HG02884 (cell line): Measurements from ENCODE around the gene NOS1AP.
"Not testable (repeated sequence)": the region's sequence is repeated elsewhere in the genome, so short reads cannot be mapped to it uniquely, and the experiment has no call there.

Experiments
- ATAC-seq: cut with Tn5 transposase; IDR thresholded peaks from one replicate; pipeline ENCODE4 v1.9.1; 2021; ENCODE audit warnings: mild to moderate bottlenecking, moderate library complexity; ENCODE audit not compliant: unreplicated experiment

NOS1AP gene

DNA sequence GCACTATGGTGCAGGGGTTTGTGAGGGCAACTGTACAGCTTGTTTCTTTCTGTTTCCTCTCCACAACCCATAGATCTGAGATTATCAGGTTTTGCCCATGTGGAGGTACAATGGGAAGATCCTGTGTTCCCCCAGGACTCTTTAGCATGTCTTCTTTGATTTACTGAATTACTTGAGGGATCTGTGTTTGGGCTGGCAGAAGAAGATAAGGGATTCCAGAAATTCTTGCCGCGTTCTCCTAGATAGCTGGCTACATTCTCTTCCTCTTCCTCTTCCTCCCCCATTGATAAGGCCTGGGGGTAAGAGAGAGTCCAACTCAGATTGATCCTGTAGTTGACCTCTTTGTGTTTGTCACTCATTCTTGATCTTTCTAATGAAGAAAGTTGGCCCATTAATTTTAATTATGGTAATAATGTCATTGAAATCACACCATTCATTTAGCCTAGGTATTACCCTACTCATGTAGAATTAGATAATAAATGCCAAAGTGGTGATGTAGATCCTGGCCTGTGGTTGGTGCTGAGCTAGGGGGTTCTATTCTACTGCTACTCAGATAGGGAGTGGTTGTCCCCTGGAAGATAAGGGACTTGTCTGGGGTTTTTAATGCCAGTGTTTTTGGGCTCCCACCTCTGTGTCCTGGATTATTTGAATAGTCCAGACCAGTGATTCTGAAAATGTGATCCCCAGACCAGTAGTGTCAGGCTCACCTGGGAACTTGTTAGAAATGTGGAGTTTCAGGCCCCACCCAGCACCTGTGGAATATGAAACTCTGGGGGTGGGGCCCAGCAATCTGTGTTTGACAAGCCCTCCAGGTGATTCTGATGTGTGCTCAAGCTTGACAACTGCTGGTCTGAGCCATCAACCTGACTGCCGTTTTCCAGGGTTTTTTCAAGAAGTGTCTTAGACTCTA lies 122.2 kb downstream of the NOS1AP start:
- no peak for ATAC-seq

DNA sequence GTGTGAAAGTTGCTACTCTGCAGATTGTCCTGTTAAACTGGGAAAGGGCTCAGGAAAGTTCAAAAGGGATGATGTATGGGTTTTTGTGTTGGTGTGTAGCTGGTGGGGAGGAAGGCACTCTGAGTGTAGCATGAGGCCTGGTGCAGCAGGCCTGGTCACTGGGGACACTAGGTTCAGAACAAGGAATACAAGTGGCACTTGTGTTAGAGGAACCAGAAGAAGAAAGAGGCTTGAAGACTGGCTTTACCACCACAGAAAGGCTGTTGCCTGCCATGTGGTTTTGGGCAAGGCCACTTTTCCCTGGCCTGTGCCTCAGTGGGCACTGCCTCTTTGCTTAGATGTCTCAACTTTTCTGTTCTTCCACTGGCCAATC lies 122.8 kb downstream of the NOS1AP start:
- no peak for ATAC-seq

DNA sequence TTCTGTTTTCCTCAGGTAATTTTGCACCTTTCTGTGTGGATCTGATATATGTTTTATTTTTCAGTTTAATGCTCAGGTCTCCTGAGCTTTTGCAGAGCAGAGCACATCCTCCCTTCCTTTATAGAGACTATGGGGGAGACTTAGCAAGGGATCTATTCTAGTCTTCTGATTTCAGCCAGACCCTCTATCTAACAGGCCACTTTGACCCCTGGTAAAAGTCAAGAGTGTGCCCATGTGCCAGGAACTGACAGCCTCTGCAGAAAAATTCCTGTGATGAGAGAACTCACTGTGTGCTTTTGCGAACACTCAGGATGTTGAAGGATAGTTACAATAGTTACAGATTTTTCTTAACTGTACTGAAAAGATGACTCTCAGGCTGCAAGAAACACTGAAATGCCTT lies 123.3 kb downstream of the NOS1AP start:
- no peak for ATAC-seq

GRCh38 chr1:162193221-162193620 lies 123.7 kb downstream of the NOS1AP start:
- ATAC-seq, result no peak

DNA sequence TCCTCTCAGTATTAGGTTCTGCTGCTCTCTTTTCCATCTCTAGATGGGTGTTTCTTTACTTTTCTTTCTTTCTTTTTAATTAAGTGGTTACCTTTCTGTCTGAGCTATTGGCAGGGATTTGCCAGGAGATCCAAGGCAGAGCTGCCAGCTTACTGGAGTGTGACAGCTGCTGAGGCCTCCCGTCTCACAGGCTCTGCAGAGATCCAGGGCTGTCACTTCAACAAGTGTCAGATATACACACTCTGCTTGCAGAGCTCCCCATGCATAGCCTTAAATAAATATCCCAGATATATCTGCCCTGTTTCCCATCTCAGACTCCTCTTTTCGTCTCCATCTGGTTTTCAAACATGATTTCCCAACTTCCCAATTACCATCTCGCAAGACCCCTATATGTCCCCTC lies 124.3 kb downstream of the NOS1AP start:
- ATAC-seq, result no peak

- no peak for ATAC-seq
Observed at GRCh38 chr1:162195567-162195966, 126.1 kb downstream of the NOS1AP start.

GRCh38 chr1:162196387-162196786 lies 126.9 kb downstream of the NOS1AP start:
- no peak for ATAC-seq

- no peak for ATAC-seq
Observed at GRCh38 chr1:162197041-162197531, 127.6 kb downstream of the NOS1AP start.

DNA sequence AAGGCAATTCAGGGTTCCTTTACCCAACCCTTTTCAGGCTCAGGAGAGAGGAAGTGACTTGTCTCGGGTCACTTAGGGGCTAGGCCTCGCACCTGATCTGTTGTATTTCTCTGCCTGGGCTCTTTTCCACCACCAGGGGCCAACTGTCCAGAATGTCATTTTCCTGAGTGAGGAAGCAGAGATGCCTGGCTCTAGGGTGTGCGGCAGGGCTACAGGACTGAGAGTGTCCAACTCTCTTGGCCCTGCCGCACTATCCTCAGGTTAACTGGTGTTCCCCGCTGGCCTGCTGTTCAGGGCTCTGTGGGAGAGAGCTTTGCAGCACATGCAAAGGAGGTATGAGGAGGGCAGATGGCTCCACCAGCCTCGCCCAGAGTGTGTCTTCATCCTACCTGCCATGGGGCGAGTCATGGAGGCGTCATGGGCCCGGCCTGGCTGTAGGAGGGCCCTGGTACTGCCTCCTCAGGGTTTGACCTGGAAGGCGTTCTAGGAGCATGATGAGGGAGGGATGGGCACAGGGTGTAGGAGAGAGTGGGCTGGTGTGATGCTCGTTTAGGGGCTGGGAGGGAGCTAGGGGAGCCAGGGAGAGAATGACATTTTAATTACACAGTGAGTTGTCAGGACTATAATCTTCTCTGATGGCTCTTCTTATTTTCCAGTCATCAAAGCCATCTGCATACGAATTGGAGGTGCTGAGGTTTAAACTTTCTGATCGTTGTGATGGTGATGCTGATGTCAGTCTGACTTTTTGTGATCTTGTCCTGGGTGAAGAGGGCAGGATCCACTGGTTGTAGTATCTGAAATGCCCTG lies 128.3 kb downstream of the NOS1AP start:
- no peak for ATAC-seq

- ATAC-seq, result no peak
Observed at GRCh38 chr1:162200096-162200847, 130.8 kb downstream of the NOS1AP start.

GRCh38 chr1:162201062-162201461 lies 131.6 kb downstream of the NOS1AP start:
- ATAC-seq, result not testable (repeated sequence)

- no peak for ATAC-seq
Observed at GRCh38 chr1:162204129-162204822, 134.8 kb downstream of the NOS1AP start.

- ATAC-seq, result no peak
Observed at GRCh38 chr1:162204823-162205155, 135.3 kb downstream of the NOS1AP start.

- no peak for ATAC-seq
Observed at GRCh38 chr1:162206300-162206699, 136.8 kb downstream of the NOS1AP start.

DNA sequence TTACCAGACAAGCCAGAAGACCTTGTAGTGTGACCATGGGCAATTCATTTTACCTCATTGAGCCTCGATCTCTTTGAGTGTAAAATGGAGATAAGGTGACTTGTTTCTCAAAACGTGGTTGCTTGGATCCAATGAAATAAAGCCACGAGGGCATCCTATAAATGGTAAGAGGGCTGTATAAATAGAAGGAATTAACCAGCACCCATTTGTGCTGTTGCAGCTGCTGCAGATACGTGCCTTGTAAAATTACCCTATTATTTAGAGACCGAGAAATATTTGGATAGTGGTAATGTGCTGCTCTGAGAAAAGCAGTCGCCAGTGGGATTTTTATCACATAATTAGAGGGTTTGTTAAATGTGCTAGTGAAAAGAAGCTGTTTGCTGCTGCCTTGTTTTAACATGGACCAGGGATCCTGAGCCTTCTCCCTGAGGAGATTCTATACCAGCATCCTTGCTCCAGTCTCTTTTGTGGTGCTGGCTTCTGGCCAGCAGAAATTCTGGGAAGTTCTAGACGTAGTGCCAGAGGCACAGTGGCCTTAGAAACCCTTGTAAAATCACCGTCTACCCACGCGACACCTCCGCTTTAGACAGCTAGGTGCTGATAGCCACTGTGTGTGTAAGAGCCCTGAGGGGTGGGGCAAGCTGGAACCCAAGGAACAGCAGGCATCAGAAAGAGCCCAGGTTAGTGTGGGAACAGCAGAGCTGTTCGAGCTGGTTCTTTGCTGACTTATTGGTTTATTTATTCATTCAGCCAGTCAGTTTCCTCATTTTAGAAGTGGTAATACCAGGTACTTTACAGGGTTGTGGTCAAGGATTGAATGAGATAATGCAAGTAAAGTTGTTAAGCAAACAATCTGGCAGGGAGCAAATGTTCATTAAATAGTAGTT lies 137.5 kb downstream of the NOS1AP start:
- ATAC-seq, result no peak

GRCh38 chr1:162207862-162208261 lies 138.4 kb downstream of the NOS1AP start:
- ATAC-seq, result no peak

DNA sequence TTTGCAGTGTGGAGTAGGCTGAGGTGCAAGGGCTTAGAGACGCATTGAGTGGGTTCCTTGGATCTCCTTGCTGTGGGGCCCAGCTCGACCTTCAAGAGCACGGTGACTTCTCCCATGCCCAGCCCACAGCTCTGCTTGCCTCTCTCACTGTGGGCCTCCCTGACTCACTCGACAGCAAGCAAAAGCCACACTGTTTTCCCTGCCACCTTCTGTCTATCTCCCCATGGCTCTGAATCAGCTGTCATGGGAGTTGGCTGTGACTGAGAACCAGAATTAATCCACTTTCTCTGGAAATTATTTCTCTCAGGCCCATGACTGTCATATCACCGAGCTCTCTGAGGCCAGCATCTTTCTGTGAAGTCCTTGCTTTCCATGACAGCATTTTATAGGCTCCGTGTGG lies 140.7 kb downstream of the NOS1AP start:
- ATAC-seq, result no peak

DNA sequence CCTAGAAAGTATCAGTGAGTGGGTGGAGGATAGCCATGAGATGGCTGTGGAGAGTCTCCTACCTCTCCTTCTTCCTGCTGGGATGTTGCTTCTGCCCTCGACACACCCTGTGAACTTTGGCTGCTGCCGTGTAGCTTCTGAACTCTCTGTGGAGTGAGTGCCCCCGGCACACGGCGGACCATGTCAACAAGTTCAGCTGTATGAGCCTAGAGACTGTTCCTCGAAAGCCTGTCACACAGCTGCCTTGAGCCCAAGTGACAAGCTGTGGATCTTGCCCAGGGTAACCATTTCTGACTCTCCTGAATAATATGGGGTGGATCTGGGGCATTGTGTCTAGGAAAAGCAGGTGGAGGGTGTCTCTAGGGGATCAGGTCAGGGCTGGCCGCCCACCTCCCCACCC lies 143.2 kb downstream of the NOS1AP start:
- no peak for ATAC-seq

GRCh38 chr1:162213281-162213912 lies 143.9 kb downstream of the NOS1AP start:
- ATAC-seq, result no peak
